Measurements from ENCODE around the gene TEX55. TPM values are rescaled to one million over a fixed set of nuclear protein-coding genes. Genes with fewer than 3 reads are reported as not detected.

Gene TEX55
- total and polyA plus RNA-seq, 2 donors (not counting 1 experiment from before 2014, with no cell fraction given), result not detected

DNA sequence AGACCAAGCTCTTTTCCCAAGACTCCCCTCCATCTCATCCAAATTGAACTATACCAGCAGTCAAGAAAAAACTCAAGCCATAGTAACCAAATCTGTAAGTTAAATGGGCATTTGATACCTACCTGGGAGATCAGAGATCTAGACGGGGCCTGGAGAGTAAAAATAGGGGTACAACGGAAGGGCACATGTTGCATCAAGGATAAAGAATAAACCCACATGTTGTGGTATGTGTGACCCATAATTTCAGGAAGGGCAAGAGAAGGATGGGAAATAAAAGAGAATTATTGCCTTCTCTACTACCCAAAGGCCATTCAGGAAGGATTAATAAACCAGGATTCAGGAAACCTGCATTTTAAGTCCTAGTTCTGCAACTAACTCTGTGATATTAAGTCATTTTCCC lies 1.5 kb downstream of the TEX55 start:
- no peaks in the 10 kb centered on the region for H3K36me3 ChIP-seq (replicated peaks in 1 of 2; ENCODE audit: control extremely low read depth in 1 of 2, control insufficient read depth in 1 of 2, extremely low read depth in 1 of 2, insufficient read depth in 2 of 2, low read length in 1 of 2)
- H3K9ac ChIP-seq (ENCODE audit: low read length), result no peak overlapping the region
- H3K27ac Mint-ChIP-seq, result no peak overlapping the region
- ChIA-PET POLR2A (no interaction called here), CTCF (interaction anchor here (2.4 kb wide), 1 partner anchor 205 kb away, joined by 12 read pairs; no protein-coding TSS in a partner anchor)
- no peak overlapping the region for H3K4me3 ChIP-seq (ENCODE audit: control extremely low read depth in 1 of 5, extremely low read depth in 1 of 5, insufficient read depth in 1 of 5, low read depth in 2 of 5, low read length in 4 of 5)
- DNase-seq, result no peak
- H3K27me3 Mint-ChIP-seq, result peaks cover 3% of the 10 kb centered on the region
- H3K4me3 Mint-ChIP-seq, result no peak overlapping the region
- no peaks in the 10 kb centered on the region for H3K9me3 Mint-ChIP-seq (ENCODE audit: insufficient read depth)
- no peak for ATAC-seq (ENCODE audit: low read depth)
- intact Hi-C loops (cut with micrococcal nuclease), result no loop called here
- H3K4me2 ChIP-seq (replicated peaks; ENCODE audit: low read depth, low read length, poor library complexity, severe bottlenecking), result no peak overlapping the region
- no peaks in the 10 kb centered on the region for H3K9me3 ChIP-seq (ENCODE audit: control extremely low read depth in 1 of 3, control insufficient read depth in 2 of 3, insufficient read depth in 1 of 3, low read length in 2 of 3)
- H4K20me1 ChIP-seq (ENCODE audit: control insufficient read depth, insufficient read depth, low read length, poor library complexity, severe bottlenecking), result no peaks in the 10 kb centered on the region
- 0% methylated on average over 1 of the region's 2 CpGs for WGBS (ENCODE audit: insufficient coverage)
- TF ChIP-seq, protein P1, sequence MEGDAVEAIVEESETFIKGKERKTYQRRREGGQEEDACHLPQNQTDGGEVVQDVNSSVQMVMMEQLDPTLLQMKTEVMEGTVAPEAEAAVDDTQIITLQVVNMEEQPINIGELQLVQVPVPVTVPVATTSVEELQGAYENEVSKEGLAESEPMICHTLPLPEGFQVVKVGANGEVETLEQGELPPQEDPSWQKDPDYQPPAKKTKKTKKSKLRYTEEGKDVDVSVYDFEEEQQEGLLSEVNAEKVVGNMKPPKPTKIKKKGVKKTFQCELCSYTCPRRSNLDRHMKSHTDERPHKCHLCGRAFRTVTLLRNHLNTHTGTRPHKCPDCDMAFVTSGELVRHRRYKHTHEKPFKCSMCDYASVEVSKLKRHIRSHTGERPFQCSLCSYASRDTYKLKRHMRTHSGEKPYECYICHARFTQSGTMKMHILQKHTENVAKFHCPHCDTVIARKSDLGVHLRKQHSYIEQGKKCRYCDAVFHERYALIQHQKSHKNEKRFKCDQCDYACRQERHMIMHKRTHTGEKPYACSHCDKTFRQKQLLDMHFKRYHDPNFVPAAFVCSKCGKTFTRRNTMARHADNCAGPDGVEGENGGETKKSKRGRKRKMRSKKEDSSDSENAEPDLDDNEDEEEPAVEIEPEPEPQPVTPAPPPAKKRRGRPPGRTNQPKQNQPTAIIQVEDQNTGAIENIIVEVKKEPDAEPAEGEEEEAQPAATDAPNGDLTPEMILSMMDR (IDR thresholded peaks at IDR 0.05), result no peak
- TF ChIP-seq EZH2 (IDR thresholded peaks at IDR 0.05; ENCODE audit: borderline replicate concordance, insufficient read depth, low read depth, low read length, poor library complexity, severe bottlenecking), result no peak
- H3K27me3 ChIP-seq (replicated peaks in 1 of 4; ENCODE audit: control extremely low read depth in 1 of 4, control insufficient read depth in 3 of 4, insufficient read depth in 4 of 4, low read length in 3 of 4), result no peaks in the 10 kb centered on the region
- H2AFZ ChIP-seq (ENCODE audit: insufficient read depth, low read depth, low read length, poor library complexity, severe bottlenecking), result no peak overlapping the region
- no peaks in the 10 kb centered on the region for H3K4me1 Mint-ChIP-seq
- H3K27ac ChIP-seq (ENCODE audit: low read length in 2 of 2), result no peak overlapping the region
- no peaks in the 10 kb centered on the region for H3K4me1 ChIP-seq (ENCODE audit: control insufficient read depth in 2 of 2, insufficient read depth in 2 of 2, low read length in 2 of 2)
- H3K79me2 ChIP-seq (ENCODE audit: control insufficient read depth, insufficient read depth, low read length), result no peaks in the 10 kb centered on the region

DNA sequence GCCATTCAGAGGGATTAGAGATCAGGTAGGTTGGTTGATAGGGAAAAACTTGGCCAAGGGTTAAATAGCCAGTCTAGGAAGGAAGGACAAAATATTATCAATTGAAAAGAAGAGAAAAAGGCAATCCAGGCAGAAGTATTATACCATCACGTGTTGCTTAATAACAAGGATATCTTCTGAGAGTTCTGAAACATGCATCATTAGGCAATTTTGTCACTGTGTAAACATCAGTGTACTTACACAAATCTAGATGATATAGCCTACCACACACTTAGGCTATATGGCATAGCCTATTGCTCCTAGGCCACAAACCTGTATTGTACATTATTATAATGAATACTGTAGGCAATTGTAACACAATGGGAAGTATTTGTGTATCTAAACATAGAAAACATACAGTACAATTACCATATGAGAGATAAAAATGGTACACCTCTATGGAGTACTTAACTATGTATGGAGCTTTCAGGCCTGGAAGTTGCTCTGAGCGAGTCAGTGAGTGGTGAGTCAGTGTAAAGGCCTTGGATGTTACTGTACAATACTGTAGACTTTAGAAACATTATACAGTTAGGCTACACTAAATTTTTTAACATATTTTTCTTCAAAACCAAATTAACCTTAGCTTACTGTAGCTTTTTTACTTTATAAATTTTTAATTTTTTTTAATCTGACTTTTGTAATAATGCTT lies 2.7 kb downstream of the TEX55 start:
- Histone ChIP-seq H3K27me3 (replicated peaks in 1 of 4; ENCODE audit: control extremely low read depth in 1 of 4, control insufficient read depth in 3 of 4, insufficient read depth in 4 of 4, low read length in 3 of 4) (no peaks in the 10 kb centered on the region), H3K4me2 (replicated peaks; ENCODE audit: low read depth, low read length, poor library complexity, severe bottlenecking) (no peak overlapping the region), H3K27ac (ENCODE audit: low read length in 2 of 2) (no peak overlapping the region), H3K4me1 (ENCODE audit: control insufficient read depth in 2 of 2, insufficient read depth in 2 of 2, low read length in 2 of 2) (no peaks in the 10 kb centered on the region), H3K36me3 (replicated peaks in 1 of 2; ENCODE audit: control extremely low read depth in 1 of 2, control insufficient read depth in 1 of 2, extremely low read depth in 1 of 2, insufficient read depth in 2 of 2, low read length in 1 of 2) (no peaks in the 10 kb centered on the region), H3K4me3 (ENCODE audit: control extremely low read depth in 1 of 5, extremely low read depth in 1 of 5, insufficient read depth in 1 of 5, low read depth in 2 of 5, low read length in 4 of 5) (no peak overlapping the region), H4K20me1 (ENCODE audit: control insufficient read depth, insufficient read depth, low read length, poor library complexity, severe bottlenecking) (no peaks in the 10 kb centered on the region), H3K9ac (ENCODE audit: low read length) (no peak overlapping the region), H2AFZ (ENCODE audit: insufficient read depth, low read depth, low read length, poor library complexity, severe bottlenecking) (no peak overlapping the region), H3K79me2 (ENCODE audit: control insufficient read depth, insufficient read depth, low read length) (no peaks in the 10 kb centered on the region), H3K9me3 (ENCODE audit: control extremely low read depth in 1 of 3, control insufficient read depth in 2 of 3, insufficient read depth in 1 of 3, low read length in 2 of 3) (peaks cover 0 to 2% (median 0%) of the 10 kb centered on the region in 3 donors)
- Mint-ChIP-seq H3K27me3 (peaks cover 4% of the 10 kb centered on the region), H3K4me3 (no peak overlapping the region), H3K9me3 (ENCODE audit: insufficient read depth) (peaks cover 3% of the 10 kb centered on the region), H3K4me1 (no peaks in the 10 kb centered on the region), H3K27ac (no peak overlapping the region)
- DNase-seq (no peak), ATAC-seq (ENCODE audit: low read depth) (no peak)
- ChIA-PET POLR2A (no interaction called here), CTCF (no interaction called here)
- no CpG with 5 or more reads among the region's 2 CpGs for WGBS (ENCODE audit: insufficient coverage)
- intact Hi-C loops (cut with micrococcal nuclease), result no loop called here
- TF ChIP-seq, protein P1 (IDR thresholded peaks at IDR 0.05), result no peak
- no peak for TF ChIP-seq EZH2 (IDR thresholded peaks at IDR 0.05; ENCODE audit: borderline replicate concordance, insufficient read depth, low read depth, low read length, poor library complexity, severe bottlenecking)

Data from B cell (primary cell).